ENCODE data around the gene PRELID2. TPM values are rescaled to one million over a fixed set of nuclear protein-coding genes. Genes with fewer than 3 reads are reported as not detected.

PRELID2 gene
- polyA plus RNA-seq, 1 donor (not counting 4 experiments of a cell fraction or from before 2014, with no cell fraction given) = 5.1 TPM

DNA sequence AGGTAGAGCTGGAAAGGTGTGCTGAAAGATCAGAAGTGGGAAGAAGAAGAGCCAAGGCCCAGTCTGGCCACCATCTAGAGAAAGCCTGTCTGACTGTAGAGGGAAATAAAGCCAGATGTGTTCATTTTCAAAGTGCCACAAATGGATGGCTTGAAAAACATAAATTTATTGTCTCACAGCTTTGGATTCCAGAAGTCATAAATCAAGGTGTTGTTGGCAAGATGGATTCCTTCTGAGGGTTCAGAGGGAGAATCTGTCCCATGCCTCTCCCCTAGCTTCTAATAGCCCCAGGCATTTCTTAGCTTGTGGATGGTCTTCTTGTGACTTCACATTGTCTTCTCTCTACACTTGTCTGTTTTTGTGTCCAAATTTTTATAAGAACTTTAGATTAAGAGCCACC, 6.2 kb upstream of the PRELID2 start:
- Histone ChIP-seq H3K27me3 (ENCODE audit: control insufficient read depth, extremely low read depth, insufficient read depth, low read length) (no peaks in the 10 kb centered on the region), H4K20me1 (ENCODE audit: control insufficient read depth, extremely low read depth, insufficient read depth, low read length) (no peaks in the 10 kb centered on the region), H3K4me3 (ENCODE audit: control insufficient read depth in 2 of 3, extremely low read depth in 1 of 3, insufficient read depth in 2 of 3, low read depth in 1 of 3, low read length in 3 of 3) (no peak overlapping the region), H3K9ac (ENCODE audit: control insufficient read depth, extremely low read depth, insufficient read depth, low read length) (no peak overlapping the region), H3K9me3 (ENCODE audit: control insufficient read depth, low read depth, low read length) (no peaks in the 10 kb centered on the region), H3K9me1 (ENCODE audit: control insufficient read depth, extremely low read depth, insufficient read depth, low read length) (no peaks in the 10 kb centered on the region), H3K4me2 (ENCODE audit: control insufficient read depth, extremely low read depth, insufficient read depth, low read depth, low read length) (no peak overlapping the region), H3K36me3 (ENCODE audit: control insufficient read depth in 2 of 2, extremely low read depth in 1 of 2, insufficient read depth in 2 of 2, low read length in 2 of 2) (no peaks in the 10 kb centered on the region), H3K4me1 (ENCODE audit: control insufficient read depth, extremely low read depth, insufficient read depth, low read length) (no peaks in the 10 kb centered on the region), H3K27ac (ENCODE audit: control insufficient read depth, insufficient read depth, low read length) (no peak overlapping the region), H2AFZ (ENCODE audit: control insufficient read depth, low read length) (no peak overlapping the region), H3K79me2 (ENCODE audit: control insufficient read depth, insufficient read depth, low read length) (no peaks in the 10 kb centered on the region)
- DNase-seq (ENCODE audit: low read depth, low spot score) = no peak
- no peak for FAIRE-seq
- dilution Hi-C loops (cut with MboI; ENCODE audit: extremely low pct_ligation_motif_present, low sequenced_read_pairs) = no loop called here
- TF ChIP-seq CTCF (optimal IDR thresholded peaks at IDR 0.05 in 1 of 3, IDR thresholded peaks at IDR 0.05 in 1 of 3, conservative IDR thresholded peaks at IDR 0.05 in 1 of 3; ENCODE audit: extremely low read depth in 1 of 3, insufficient read depth in 2 of 3, low read length in 3 of 3) = no peak
- no peak for TF ChIP-seq EZH2 (IDR thresholded peaks at IDR 0.05; ENCODE audit: low read length)

DNA sequence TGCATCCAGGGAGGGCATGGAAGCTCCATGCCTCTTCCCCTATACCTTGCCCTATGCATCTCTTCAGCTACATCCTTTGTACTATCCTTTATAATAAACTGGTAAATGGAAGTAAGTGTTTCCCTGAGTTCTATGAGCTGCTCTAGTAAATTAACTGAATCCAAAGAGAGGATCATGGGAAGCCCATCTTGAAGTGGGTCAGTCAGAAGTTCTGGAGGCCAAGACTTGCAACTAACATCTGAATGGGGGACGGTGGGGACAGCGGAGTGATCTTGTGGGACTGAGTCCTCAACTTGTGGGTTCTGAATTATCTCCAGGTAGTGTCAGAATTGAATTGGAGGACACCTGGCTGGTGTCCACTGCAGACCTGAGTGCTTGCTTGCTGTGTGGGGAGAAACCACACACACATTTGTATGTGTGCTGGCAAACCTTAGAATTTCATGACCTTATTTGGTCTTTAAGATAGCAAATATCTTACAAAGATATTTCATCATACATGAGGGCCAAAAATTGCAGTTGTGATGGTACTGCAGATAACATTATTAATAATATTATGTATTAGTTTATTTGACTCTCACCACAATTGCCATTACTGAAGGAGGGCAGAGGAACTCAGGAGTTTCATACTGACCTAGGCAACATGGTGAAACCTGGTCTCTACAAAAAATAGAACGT, 5.5 kb upstream of the PRELID2 start:
- Histone ChIP-seq H3K9me1 (ENCODE audit: control insufficient read depth, extremely low read depth, insufficient read depth, low read length) (no peaks in the 10 kb centered on the region), H3K4me2 (ENCODE audit: control insufficient read depth, extremely low read depth, insufficient read depth, low read depth, low read length) (no peak overlapping the region), H3K4me1 (ENCODE audit: control insufficient read depth, extremely low read depth, insufficient read depth, low read length) (peaks cover 5% of the 10 kb centered on the region), H4K20me1 (ENCODE audit: control insufficient read depth, extremely low read depth, insufficient read depth, low read length) (no peaks in the 10 kb centered on the region), H3K9ac (ENCODE audit: control insufficient read depth, extremely low read depth, insufficient read depth, low read length) (no peak overlapping the region), H3K9me3 (ENCODE audit: control insufficient read depth, low read depth, low read length) (no peaks in the 10 kb centered on the region), H3K79me2 (ENCODE audit: control insufficient read depth, insufficient read depth, low read length) (no peaks in the 10 kb centered on the region), H3K36me3 (ENCODE audit: control insufficient read depth in 2 of 2, extremely low read depth in 1 of 2, insufficient read depth in 2 of 2, low read length in 2 of 2) (no peaks in the 10 kb centered on the region), H3K27me3 (ENCODE audit: control insufficient read depth, extremely low read depth, insufficient read depth, low read length) (no peaks in the 10 kb centered on the region), H2AFZ (ENCODE audit: control insufficient read depth, low read length) (no peak overlapping the region), H3K27ac (ENCODE audit: control insufficient read depth, insufficient read depth, low read length) (no peak overlapping the region), H3K4me3 (ENCODE audit: control insufficient read depth in 2 of 3, extremely low read depth in 1 of 3, insufficient read depth in 2 of 3, low read depth in 1 of 3, low read length in 3 of 3) (no peak overlapping the region)
- DNase-seq (ENCODE audit: low read depth, low spot score) = no peak
- peak; percentile 13 for FAIRE-seq
- TF ChIP-seq CTCF (optimal IDR thresholded peaks at IDR 0.05 in 1 of 3, IDR thresholded peaks at IDR 0.05 in 1 of 3, conservative IDR thresholded peaks at IDR 0.05 in 1 of 3; ENCODE audit: extremely low read depth in 1 of 3, insufficient read depth in 2 of 3, low read length in 3 of 3) (no peak), EZH2 (IDR thresholded peaks at IDR 0.05; ENCODE audit: low read length) (no peak)
- dilution Hi-C loops (cut with MboI; ENCODE audit: extremely low pct_ligation_motif_present, low sequenced_read_pairs) = no loop called here
